ENCODE measurements around the gene FAM20C. TPM values are rescaled to one million over a fixed set of nuclear protein-coding genes. Genes with fewer than 3 reads are reported as not detected.

Gene FAM20C
- total and polyA plus RNA-seq, 2 donors (not counting 3 experiments of a cell fraction or from before 2014, with no cell fraction given), result 14.2 to 34.5 TPM

- Histone ChIP-seq H3K9me3 (replicated peaks; ENCODE audit: control insufficient read depth, insufficient read depth, low read length) (no peaks in the 10 kb centered on the region), H2AFZ (ENCODE audit: low read depth, low read length) (no peak overlapping the region), H3K27me3 (ENCODE audit: control insufficient read depth in 2 of 2, insufficient read depth in 2 of 2, low read length in 2 of 2) (no peaks in the 10 kb centered on the region), H4K20me1 (replicated peaks; ENCODE audit: control insufficient read depth, extremely low read depth, insufficient read depth, low read length) (no peaks in the 10 kb centered on the region), H3K4me2 (ENCODE audit: insufficient read depth, low read length) (no peak overlapping the region), H3K9me1 (replicated peaks; ENCODE audit: control insufficient read depth, extremely low read depth, insufficient read depth, low read length) (no peaks in the 10 kb centered on the region), H3K27ac (ENCODE audit: insufficient read depth, low read depth, low read length) (no peak overlapping the region), H3K4me3 (replicated peaks in 1 of 3; ENCODE audit: insufficient read depth in 1 of 3, low read depth in 1 of 3, low read length in 3 of 3) (no peak overlapping the region), H3K9ac (replicated peaks; ENCODE audit: extremely low read depth, insufficient read depth, low read length) (no peak overlapping the region), H3K4me1 (ENCODE audit: control insufficient read depth, extremely low read depth, insufficient read depth, low read length) (no peaks in the 10 kb centered on the region), H3K79me2 (ENCODE audit: control insufficient read depth, insufficient read depth, low read length) (no peaks in the 10 kb centered on the region), H3K36me3 (ENCODE audit: control insufficient read depth in 2 of 2, extremely low read depth in 1 of 2, insufficient read depth in 2 of 2, low read length in 2 of 2) (no peaks in the 10 kb centered on the region)
- TF ChIP-seq, protein P1, sequence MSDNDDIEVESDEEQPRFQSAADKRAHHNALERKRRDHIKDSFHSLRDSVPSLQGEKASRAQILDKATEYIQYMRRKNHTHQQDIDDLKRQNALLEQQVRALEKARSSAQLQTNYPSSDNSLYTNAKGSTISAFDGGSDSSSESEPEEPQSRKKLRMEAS (IDR thresholded peaks at IDR 0.05; ENCODE audit: insufficient read depth, insufficient read length), result no peak
- TF ChIP-seq POLR2A (IDR thresholded peaks at IDR 0.05; ENCODE audit: low read depth, low read length), result no peak
- no peak for TF ChIP-seq POLR2AphosphoS5 (IDR thresholded peaks at IDR 0.05; ENCODE audit: insufficient read depth, low read depth, low read length)
- TF ChIP-seq GATA2 (IDR thresholded peaks at IDR 0.05; ENCODE audit: insufficient read depth, insufficient read length, low read depth, low read length), result no peak
- no peak for TF ChIP-seq CTCF (IDR thresholded peaks at IDR 0.05; ENCODE audit: extremely low read depth in 1 of 2, insufficient read depth in 1 of 2, low read depth in 1 of 2, low read length in 2 of 2)
- no peak for TF ChIP-seq FOS (IDR thresholded peaks at IDR 0.05; ENCODE audit: borderline replicate concordance, insufficient read depth, low read length)
- ChIA-PET POLR2A (no interaction called here), CTCF (no interaction called here)
- no TSS peak for BruUV-seq (replicated peaks)
- intact Hi-C loops (cut with micrococcal nuclease) (no loop called here), dilution Hi-C loops (cut with MboI; ENCODE audit: extremely low pct_ligation_motif_present, low sequenced_read_pairs) (no loop called here)
- DNase-seq (ENCODE audit: low read depth, low spot score) (no peak), FAIRE-seq (no peak)
These were observed 34.0 kb downstream of the FAM20C start for GRCh38 chr7:226281-226895.
